GM12878 (cell line): ENCODE results near the gene DMD. TPM values are rescaled to one million over a fixed set of nuclear protein-coding genes. Genes with fewer than 3 reads are reported as not detected.

Experiments
- ATAC-seq: fragments of 200-7000 bp; cut with Tn5 transposase; 3 replicates; pipeline ENCODE4 v1.9.1; 2020; ENCODE audit warnings: mild to moderate bottlenecking, moderate library complexity
- BruUV-seq: library from RNA; stranded (reverse); fragments of 400-500 nt; replicated peaks from 2 replicates; lab custom pipeline; 2021; lab: Mats Ljungman, UMichigan
- CTCF ChIA-PET: fragments of 300-600 bp; sonication (Branson Sonifier 250); formaldehyde crosslinking; extraction: SDS; loops from one replicate; lab custom pipeline; 2021; ENCODE audit warnings: inconsistent platforms; lab: Yijun Ruan, JAX
- POLR2A ChIA-PET: fragments of 350-600 bp; formaldehyde crosslinking; extraction: SDS; loops from one replicate; lab custom pipeline; 2021; ENCODE audit warnings: inconsistent platforms; lab: Charles Lee
- RAD21 ChIA-PET: fragments of 300-600 bp; sonication (Branson Sonifier 250); formaldehyde crosslinking; loops from one replicate; lab custom pipeline; 2023; ENCODE audit warnings: antibody characterized with exemption; ENCODE audit not compliant: unreplicated experiment; lab: Charles Lee
- SMC1A ChIA-PET: fragments of 300-600 bp; sonication (Branson Sonifier 250); formaldehyde crosslinking; loops from one replicate; lab custom pipeline; 2023; ENCODE audit not compliant: unreplicated experiment, uncharacterized antibody; lab: Charles Lee
- DNase-seq: peaks from one replicate; pipeline ENCODE4 v3.0.0-alpha.2; 2011; ENCODE audit warnings: low read depth, low spot score
- FAIRE-seq: peaks from 3 replicates; lab custom pipeline; 2011; peaks lifted over from hg19 to GRCh38; lab: Jason Lieb, UNC
- H2AFZ ChIP-seq: 2 replicates; pipeline ENCODE4 v1.6.0; 2011; ENCODE audit warnings: low read depth, low read length, control low read depth; ENCODE audit not compliant: control insufficient read depth
- H3K27ac ChIP-seq: 2 replicates; pipeline ENCODE4 v1.5.1; 2011; ENCODE audit warnings: control low read depth; ENCODE audit not compliant: control insufficient read depth, insufficient read depth
- H3K27me3 ChIP-seq, 2 experiments: replicated peaks in 1 of 2; 2 replicates each; pipeline versions ENCODE4 v1.6.0 to v1.6.1; 2011; ENCODE audit warnings: low read length in 1 of 2; ENCODE audit not compliant: control insufficient read depth in 2 of 2, insufficient read depth in 2 of 2
- H3K36me3 ChIP-seq, 2 experiments: 2 replicates each; pipeline ENCODE4 v1.5.1; 2011; ENCODE audit warnings: low read length in 1 of 2; ENCODE audit not compliant: control insufficient read depth in 2 of 2, insufficient read depth in 2 of 2
- H3K4me1 ChIP-seq: 2 replicates; pipeline ENCODE4 v1.6.1; 2011; ENCODE audit warnings: mild to moderate bottlenecking, low read length, moderate library complexity, mixed read lengths; ENCODE audit not compliant: control insufficient read depth, insufficient read depth
- H3K4me2 ChIP-seq: 2 replicates; pipeline ENCODE4 v1.6.0; 2011; ENCODE audit warnings: control low read depth; ENCODE audit not compliant: control insufficient read depth, insufficient read depth
- H3K4me3 ChIP-seq: fragments of 200-600 bp; sonication (generic); 2 replicates; pipeline ENCODE4 v1.5.1; 2016
- H3K79me2 ChIP-seq: 2 replicates; pipeline ENCODE4 v1.6.0; 2011; ENCODE audit warnings: low read length; ENCODE audit not compliant: control insufficient read depth, insufficient read depth
- H3K9ac ChIP-seq: 2 replicates; pipeline ENCODE4 v1.8.0; 2011; ENCODE audit warnings: low read length, control low read depth, mixed read lengths; ENCODE audit not compliant: control insufficient read depth, insufficient read depth
- H3K9me3 ChIP-seq: replicated peaks from 3 replicates; pipeline ENCODE4 v1.5.1; 2011; ENCODE audit warnings: mild to moderate bottlenecking, low read length; ENCODE audit not compliant: control insufficient read depth, insufficient read depth
- H4K20me1 ChIP-seq: 2 replicates; pipeline ENCODE4 v1.6.0; 2011; ENCODE audit not compliant: control insufficient read depth, insufficient read depth
- BCL11A ChIP-seq: IDR thresholded peaks from 2 replicates; pipeline ENCODE4 v1.6.1; 2011; ENCODE audit warnings: low read depth, low read length
- CTCF ChIP-seq, 3 experiments: IDR thresholded peaks in 2 of 3; conservative IDR thresholded peaks in 1 of 3; 2 replicates each; pipeline ENCODE4 v1.5.1; 2011; ENCODE audit warnings: low read depth in 3 of 3, low read length in 3 of 3, mild to moderate bottlenecking in 3 of 3, control low read depth in 2 of 3, moderate library complexity in 2 of 3, inconsistent platforms in 1 of 3, mixed read lengths in 1 of 3; ENCODE audit not compliant: control insufficient read depth in 2 of 3, insufficient read depth in 1 of 3; ENCODE audit errors: extremely low read depth in 1 of 3
- DPF2 ChIP-seq: fragments of 450-650 bp; IDR thresholded peaks from 2 replicates; pipeline ENCODE4 v1.6.1; 2017; ENCODE audit warnings: mild to moderate bottlenecking
- EZH2 ChIP-seq: IDR thresholded peaks from 2 replicates; pipeline ENCODE4 v1.6.1; 2012; ENCODE audit warnings: low read depth, mild to moderate bottlenecking, control low read depth, inconsistent platforms, low read length, borderline replicate concordance; ENCODE audit not compliant: control insufficient read depth
- POLR2AphosphoS2 ChIP-seq: IDR thresholded peaks from 2 replicates; pipeline ENCODE4 v1.6.1; 2011; ENCODE audit warnings: low read depth, mild to moderate bottlenecking, low read length, improper control_type of control experiment, moderate library complexity
- RAD21 ChIP-seq: IDR thresholded peaks from 2 replicates; pipeline ENCODE4 v1.6.1; 2011; ENCODE audit warnings: mild to moderate bottlenecking, low read depth, low read length, moderate library complexity; ENCODE audit not compliant: insufficient read depth
- RELA ChIP-seq: fragments of 450-650 bp; IDR thresholded peaks from 2 replicates; pipeline ENCODE4 v1.8.0; 2014; ENCODE audit warnings: borderline replicate concordance; ENCODE audit not compliant: partially characterized antibody
- SMC3 ChIP-seq: IDR thresholded peaks from 2 replicates; pipeline ENCODE4 v1.6.1; 2011; ENCODE audit warnings: low read length, improper control_type of control experiment, borderline replicate concordance
- STAT3 ChIP-seq: IDR thresholded peaks from 2 replicates; pipeline ENCODE4 v1.6.1; 2011; ENCODE audit warnings: low read depth, low read length, improper control_type of control experiment
- USF2 ChIP-seq: IDR thresholded peaks from 2 replicates; pipeline ENCODE4 v1.6.1; 2011; ENCODE audit warnings: low read depth, low read length, improper control_type of control experiment, borderline replicate concordance
- YY1 ChIP-seq: IDR thresholded peaks from 2 replicates; pipeline ENCODE4 v1.6.1; 2011; ENCODE audit warnings: low read depth, mild to moderate bottlenecking, low read length
- ZNF274 ChIP-seq: IDR thresholded peaks from one replicate; pipeline ENCODE4 v1.8.0; 2011; ENCODE audit not compliant: insufficient read length, insufficient read depth
- ZNF592 ChIP-seq: fragments of 450-650 bp; IDR thresholded peaks from 2 replicates; pipeline ENCODE4 v1.6.1; 2017; ENCODE audit warnings: mild to moderate bottlenecking, moderate library complexity
- WGBS: methylation state at CpG from one replicate; pipeline ENCODE4 v1.1.6; 2016; ENCODE audit warnings: low lambda C conversion rate; ENCODE audit not compliant: insufficient replicate concordance, insufficient coverage; ENCODE audit errors: missing lambda C conversion rate; 5-methylcytosine and 5-hydroxymethylcytosine counted together
- in situ Hi-C: fragments of 300-500 bp; cut with MboI; formaldehyde crosslinking; loops from 9 replicates; pipeline ENCODE4 v1.14.3; 2018; ENCODE audit warnings: mixed read lengths
- intact Hi-C: fragments of 100-400 bp; cut with micrococcal nuclease; formaldehyde crosslinking; loops from one replicate; pipeline ENCODE4 v1.14.2; 2022; ENCODE audit not compliant: unreplicated experiment
- polyA plus RNA-seq, 11 experiments: library from polyadenylated mRNA; depleted of rRNA in 4 of 11; unstranded in 6 of 11; stranded (reverse) in 5 of 11; fragments of >200 nt; fragmentation: Nextera tagmentation in 4 of 11; fragmentation: Illumina TruSeq in 1 of 11; extraction: Ambion mirVana in 4 of 11; extraction: Trizol in 1 of 11; gene quantifications; 1 replicate in 1 of 11; 2 replicates in 10 of 11; pipeline versions ENCODE4 v1.2.1 to v1.2.3, GENCODE V29; 2011 to 2016; ENCODE audit warnings: inconsistent platforms in 2 of 11, missing spikeins in 2 of 11, low read depth in 1 of 11
- total RNA-seq, 4 experiments: library from RNA; depleted of rRNA in 3 of 4; stranded (reverse); fragments of >200 nt in 3 of 4; fragmentation: Illumina TruSeq in 1 of 4; extraction: Trizol in 1 of 4; gene quantifications; 2 replicates each; pipeline versions ENCODE4 v1.2.1 to v1.2.3, GENCODE V29; 2013 to 2021

The DMD gene
- total and polyA plus RNA-seq, 10 of the 15 experiments (the other 5 are each of a cell fraction or from before 2014, with no cell fraction given): 1.4 to 24.3 (median 4.3) TPM

GRCh38 chrX:31293409-31293808 lies 1917.9 kb downstream of the DMD start:
- WGBS: 8% methylated on average over 6 of the region's 6 CpGs
- Histone ChIP-seq H3K4me2 (no peak overlapping the region), H3K79me2 (no peaks in the 10 kb centered on the region), H2AFZ (no peak overlapping the region), H3K9me3 (no peaks in the 10 kb centered on the region), H3K4me1 (no peaks in the 10 kb centered on the region), H3K27ac (no peak overlapping the region), H3K27me3 (no peaks in the 10 kb centered on the region), H4K20me1 (no peaks in the 10 kb centered on the region), H3K36me3 (no peaks in the 10 kb centered on the region), H3K4me3 (no peak overlapping the region), H3K9ac (no peak overlapping the region)
- BruUV-seq: no TSS peak
- CTCF ChIA-PET: interaction anchor here (0.6 to 5.7 kb wide), 25 partner anchors 8 to 1905 kb away, joined by 3 to 153 read pairs (median 5); no protein-coding TSS in a partner anchor
- peak; percentile 61 to 70 (median 61) for TF ChIP-seq CTCF (IDR thresholded peaks at IDR 0.05 in 2 of 3, conservative IDR thresholded peaks at IDR 0.05 in 1 of 3; ENCODE audit: control insufficient read depth in 2 of 3, extremely low read depth in 1 of 3, insufficient read depth in 1 of 3, low read depth in 3 of 3, low read length in 3 of 3)
- TF ChIP-seq BCL11A: no peak
- TF ChIP-seq STAT3: no peak
- no peak for TF ChIP-seq USF2
- TF ChIP-seq POLR2AphosphoS2: no peak
- TF ChIP-seq ZNF592: 0 out of 2 replicates have a peak, but pooled peaks have one; percentile 42
- no peak for TF ChIP-seq ZNF274
- TF ChIP-seq RELA: no peak
- no peak for TF ChIP-seq EZH2
- 0 out of 2 replicates have a peak, but pooled peaks have one; percentile 37 for TF ChIP-seq YY1
- TF ChIP-seq DPF2: no peak
- peak; percentile 84 for TF ChIP-seq RAD21
- TF ChIP-seq SMC3: peak; percentile 93
- SMC1A ChIA-PET: interaction anchor here (0.9 to 10.0 kb wide), 18 partner anchors 9 to 367 kb away, joined by 3 to 159 read pairs (median 4); no protein-coding TSS in a partner anchor
- ATAC-seq (peak; percentile 90), FAIRE-seq (no peak), DNase-seq (no peak)
- RAD21 ChIA-PET: interaction anchor here (0.6 to 9.4 kb wide), 7 partner anchors 11 to 364 kb away, joined by 3 to 113 read pairs (median 5); no protein-coding TSS in a partner anchor
- intact Hi-C loops: loop anchor here (1.0 to 2.0 kb wide), 4 partner anchors 79 to 365 kb away; no protein-coding TSS in a partner anchor
- POLR2A ChIA-PET: no interaction called here
- in situ Hi-C loops: no loop called here
